Cardiac atrium fibroblast (primary cell): ENCODE results near the gene OR3A2. TPM values are rescaled to one million over a fixed set of nuclear protein-coding genes. Genes with fewer than 3 reads are reported as not detected.

ENCODE experiments used
- total RNA-seq: library from RNA; depleted of rRNA; stranded (reverse); fragments of >200 nt; gene quantifications from 2 replicates; pipeline ENCODE4 v1.2.3, GENCODE V29; 2015

The OR3A2 gene
- total RNA-seq, result not detected in 2 replicates

DNA sequence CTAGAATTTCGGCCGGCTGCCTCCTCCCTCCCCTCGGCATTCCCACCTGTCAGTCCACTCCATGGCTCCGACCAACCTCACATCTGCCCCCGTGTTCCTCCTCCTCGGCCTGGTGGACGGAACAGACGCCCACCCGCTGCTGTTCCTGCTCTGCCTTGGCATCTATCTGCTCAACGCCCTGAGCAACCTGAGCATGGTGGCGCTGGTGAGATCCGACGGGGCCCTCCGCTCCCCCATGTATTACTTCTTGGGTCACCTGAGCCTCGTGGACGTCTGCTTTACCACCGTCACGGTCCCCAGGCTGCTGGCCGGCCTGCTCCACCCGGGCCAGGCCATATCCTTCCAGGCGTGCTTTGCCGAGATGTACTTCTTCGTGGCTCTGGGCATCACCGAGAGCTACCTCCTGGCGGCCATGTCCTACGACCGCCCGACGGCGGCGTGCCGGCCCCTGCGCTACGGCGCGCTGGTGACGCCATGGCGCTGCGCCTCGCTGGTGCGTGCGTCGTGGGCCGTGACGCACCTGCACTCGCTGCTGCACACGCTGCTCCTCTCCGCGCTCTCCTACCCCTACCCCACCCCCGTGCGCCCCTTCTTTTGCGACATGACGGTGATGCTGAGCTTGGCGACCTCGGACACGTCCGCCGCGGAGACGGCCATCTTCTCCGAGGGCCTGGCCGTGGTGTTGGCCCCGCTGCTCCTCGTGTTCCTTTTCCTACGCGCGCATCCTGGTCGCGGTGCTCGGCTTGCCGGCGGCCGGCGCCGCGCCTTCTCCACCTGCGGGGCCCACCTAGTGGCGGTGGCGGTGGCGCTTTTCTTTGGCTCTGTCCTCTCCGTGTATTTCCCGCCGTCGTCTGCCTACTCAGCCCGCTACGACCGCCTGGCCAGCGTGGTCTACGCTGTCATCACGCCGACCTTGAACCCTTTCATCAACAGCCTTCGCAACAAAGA lies at the start of gene OR3A2:
OR3A2 (minus strand) TSS at position 440 of the 948 bp plus-strand sequence.

DNA sequence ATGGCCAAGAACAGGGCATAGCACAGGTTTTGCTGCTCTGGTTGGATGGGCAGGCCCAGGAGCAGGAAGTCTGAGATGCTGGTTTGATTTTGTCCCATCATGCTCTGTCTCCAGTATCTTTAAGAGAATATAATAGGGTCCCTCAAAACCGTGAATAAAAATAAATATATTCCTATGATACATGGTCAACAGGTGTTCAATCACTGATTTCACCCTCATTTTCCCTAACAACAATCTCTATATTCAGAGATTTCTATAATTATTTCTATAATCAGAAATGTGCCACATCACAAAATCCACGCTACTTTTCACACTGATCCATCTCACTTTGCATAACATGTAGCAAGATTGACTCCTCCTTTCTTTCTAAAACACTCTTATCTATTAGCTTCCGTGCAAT lies 47.6 kb upstream of the OR3A2 start, which contains the start of gene OR1E2:
OR1E2 (minus strand) TSS at position 101 of the 400 bp plus-strand sequence; CDS start at position 101, 0 bp downstream.

DNA sequence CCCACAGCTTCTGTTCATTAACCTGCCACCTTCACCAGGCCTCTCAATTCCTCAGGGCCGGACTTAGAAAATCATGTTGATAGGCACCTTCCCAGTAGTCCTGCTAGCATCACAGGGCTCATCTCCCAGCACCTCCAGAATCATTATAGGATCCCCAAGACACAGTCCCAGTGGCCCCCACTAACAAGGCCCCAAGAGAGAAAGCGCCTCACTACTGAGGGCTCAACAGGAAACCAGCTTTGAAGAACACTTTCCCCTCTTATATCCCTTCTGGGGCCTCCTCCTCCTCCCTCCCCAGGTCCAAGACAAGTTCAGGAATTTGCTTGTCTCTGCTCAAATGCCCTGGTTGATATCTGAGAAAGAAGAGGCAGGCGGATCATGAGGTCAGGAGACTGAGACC lies 25.0 kb upstream of the OR3A2 start, which contains the start of gene OR3A3:
OR3A3 (plus strand) TSS at position 301 of the 400 bp plus-strand sequence.

DNA sequence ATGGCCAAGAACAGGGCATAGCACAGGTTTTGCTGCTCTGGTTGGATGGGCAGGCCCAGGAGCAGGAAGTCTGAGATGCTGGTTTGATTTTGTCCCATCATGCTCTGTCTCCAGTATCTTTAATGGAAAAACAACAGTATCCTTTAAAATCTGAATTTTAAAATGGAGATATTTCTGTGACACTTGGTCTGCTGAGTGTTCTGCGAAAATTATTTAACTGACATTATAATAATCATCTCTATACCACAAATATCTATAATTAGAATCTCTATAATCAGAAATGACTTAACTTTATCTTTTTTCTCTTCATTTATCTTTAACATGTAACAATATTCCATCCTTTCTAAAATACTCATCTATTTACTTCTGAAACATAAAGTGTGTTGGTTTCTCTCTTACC lies 12.2 kb upstream of the OR3A2 start, which contains the start of gene OR1E1:
OR1E1 (minus strand) TSS at position 101 of the 400 bp plus-strand sequence; CDS start at position 101, 0 bp downstream.

DNA sequence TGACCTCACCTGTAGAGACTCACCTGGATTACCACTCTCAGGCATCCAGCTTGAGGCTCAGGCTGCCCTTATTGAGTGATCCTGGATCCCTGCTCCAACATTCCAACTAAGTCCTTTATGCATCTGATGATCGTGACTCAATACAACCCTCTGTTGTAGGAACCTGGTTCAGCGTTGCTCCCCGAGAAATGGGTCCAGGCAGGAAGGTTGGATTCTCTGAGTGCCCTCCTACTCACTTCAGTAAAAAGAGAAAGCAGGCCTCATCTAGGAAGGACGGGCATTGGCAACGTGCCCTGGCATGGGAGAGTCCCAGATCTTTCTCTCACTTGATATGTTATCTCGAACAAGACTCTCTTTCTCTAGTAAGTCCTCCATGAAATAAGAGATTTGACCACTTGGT lies 87.8 kb downstream of the OR3A2 start, which contains the start of gene OR3A1:
OR3A1 (minus strand) TSS at position 101 of the 400 bp plus-strand sequence. CDS start 5,778 bp downstream, outside the sequence.

Other genes starting within 250 kb of the OR3A2 start
- gene OR1A2, start 188.8 kb downstream of the OR3A2 start, total RNA-seq, result not detected in 2 replicates
- gene OR1A1, start 178.6 kb downstream of the OR3A2 start, total RNA-seq, result not detected in 2 replicates
- not detected in 2 replicates for gene OR3A1, start 87.9 kb downstream of the OR3A2 start, total RNA-seq
- gene OR1E1, start 12.1 kb upstream of the OR3A2 start, total RNA-seq, result not detected in 2 replicates
- not detected in 2 replicates for gene OR3A3, start 25.1 kb upstream of the OR3A2 start, total RNA-seq
- gene OR1E2, start 47.5 kb upstream of the OR3A2 start, total RNA-seq, result not detected in 2 replicates
- not detected in 2 replicates for gene SPATA22, start 85.5 kb upstream of the OR3A2 start, total RNA-seq
- 2.5 and 4.1 TPM in 2 replicates for gene ASPA, start 89.7 kb upstream of the OR3A2 start, total RNA-seq
- 0.32 and 9.2 TPM in 2 replicates for gene TRPV3, start 171.5 kb upstream of the OR3A2 start, total RNA-seq
- gene TRPV1, start 223.1 kb upstream of the OR3A2 start, total RNA-seq, result 0.81 and 2.0 TPM in 2 replicates
- 7.3 and 12.1 TPM in 2 replicates for gene SHPK, start 249.9 kb upstream of the OR3A2 start, total RNA-seq